ENCODE measurements around the gene PIGP.
"Not testable (repeated sequence)": the region's sequence is repeated elsewhere in the genome, so short reads cannot be mapped to it uniquely, and the experiment has no call there.

The PIGP gene

GRCh38 chr21:37106998-37107397, 34.1 kb upstream of the PIGP start:
- TF ChIP-seq MYC (IDR thresholded peaks at IDR 0.05; ENCODE audit: low read depth, low read length): no peak
- TF ChIP-seq, protein P1, sequence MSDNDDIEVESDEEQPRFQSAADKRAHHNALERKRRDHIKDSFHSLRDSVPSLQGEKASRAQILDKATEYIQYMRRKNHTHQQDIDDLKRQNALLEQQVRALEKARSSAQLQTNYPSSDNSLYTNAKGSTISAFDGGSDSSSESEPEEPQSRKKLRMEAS (IDR thresholded peaks at IDR 0.05; ENCODE audit: low read depth, low read length): no peak
- TF ChIP-seq POLR2A (IDR thresholded peaks at IDR 0.05; ENCODE audit: extremely low read depth, insufficient read length): no peak
- TF ChIP-seq, protein P2, sequence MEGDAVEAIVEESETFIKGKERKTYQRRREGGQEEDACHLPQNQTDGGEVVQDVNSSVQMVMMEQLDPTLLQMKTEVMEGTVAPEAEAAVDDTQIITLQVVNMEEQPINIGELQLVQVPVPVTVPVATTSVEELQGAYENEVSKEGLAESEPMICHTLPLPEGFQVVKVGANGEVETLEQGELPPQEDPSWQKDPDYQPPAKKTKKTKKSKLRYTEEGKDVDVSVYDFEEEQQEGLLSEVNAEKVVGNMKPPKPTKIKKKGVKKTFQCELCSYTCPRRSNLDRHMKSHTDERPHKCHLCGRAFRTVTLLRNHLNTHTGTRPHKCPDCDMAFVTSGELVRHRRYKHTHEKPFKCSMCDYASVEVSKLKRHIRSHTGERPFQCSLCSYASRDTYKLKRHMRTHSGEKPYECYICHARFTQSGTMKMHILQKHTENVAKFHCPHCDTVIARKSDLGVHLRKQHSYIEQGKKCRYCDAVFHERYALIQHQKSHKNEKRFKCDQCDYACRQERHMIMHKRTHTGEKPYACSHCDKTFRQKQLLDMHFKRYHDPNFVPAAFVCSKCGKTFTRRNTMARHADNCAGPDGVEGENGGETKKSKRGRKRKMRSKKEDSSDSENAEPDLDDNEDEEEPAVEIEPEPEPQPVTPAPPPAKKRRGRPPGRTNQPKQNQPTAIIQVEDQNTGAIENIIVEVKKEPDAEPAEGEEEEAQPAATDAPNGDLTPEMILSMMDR (IDR thresholded peaks at IDR 0.05; ENCODE audit: low read depth, low read length): no peak
- no peak for DNase-seq (ENCODE audit: low read depth)
- no peak overlapping the region for H3K4me3 ChIP-seq (ENCODE audit: low read depth, low read length)

DNA sequence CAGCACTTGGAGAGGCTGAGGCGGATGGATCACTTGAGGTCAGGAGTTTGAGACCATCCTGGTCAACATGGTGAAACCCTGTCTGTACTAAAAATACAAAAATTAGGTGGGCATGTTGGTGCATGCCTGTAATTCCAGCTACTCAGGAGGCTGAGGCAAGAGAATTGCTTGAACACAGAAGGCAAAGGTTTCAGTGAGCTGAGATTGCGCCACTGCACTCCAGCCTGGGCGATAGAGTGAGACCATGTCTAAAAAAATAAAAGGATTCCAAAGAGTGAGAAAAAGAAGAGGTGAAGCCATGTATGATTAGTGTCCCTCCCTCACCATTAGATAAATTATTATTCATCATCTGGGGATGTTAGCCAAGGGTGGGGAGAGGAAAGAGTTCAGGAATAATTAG, 29.9 kb upstream of the PIGP start:
- not testable (repeated sequence) for H3K4me3 ChIP-seq (ENCODE audit: low read depth, low read length); DNase-seq (ENCODE audit: low read depth)

DNA sequence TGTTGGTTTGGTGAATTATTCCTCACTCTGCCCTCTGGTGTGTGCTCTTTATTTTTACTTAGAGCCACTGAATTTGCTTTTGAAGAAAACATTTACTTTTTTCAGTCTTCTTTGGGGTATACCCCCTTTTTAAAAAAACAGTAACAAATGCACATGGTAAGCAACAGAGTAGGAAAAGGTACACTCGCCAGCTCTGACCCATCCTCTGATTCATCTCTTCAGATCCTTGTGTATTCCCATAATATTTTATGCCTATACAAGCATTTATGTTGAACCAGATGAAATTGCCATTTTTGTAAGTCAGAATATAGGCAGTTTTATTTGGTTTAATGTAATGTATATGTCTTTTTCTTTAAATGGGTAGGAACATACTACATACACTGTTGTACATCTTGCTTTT, 28.5 kb upstream of the PIGP start:
- TF ChIP-seq MYC (IDR thresholded peaks at IDR 0.05; ENCODE audit: low read depth, low read length): no peak
- TF ChIP-seq, protein P1 (IDR thresholded peaks at IDR 0.05; ENCODE audit: low read depth, low read length): no peak
- DNase-seq (ENCODE audit: low read depth): no peak
- H3K4me3 ChIP-seq (ENCODE audit: low read depth, low read length): no peak overlapping the region

- DNase-seq (ENCODE audit: low read depth): no peak
- H3K4me3 ChIP-seq (ENCODE audit: low read depth, low read length): no peak overlapping the region
- TF ChIP-seq, protein P2 (IDR thresholded peaks at IDR 0.05; ENCODE audit: low read depth, low read length): no peak
- TF ChIP-seq, protein P1 (IDR thresholded peaks at IDR 0.05; ENCODE audit: low read depth, low read length): no peak
- no peak for TF ChIP-seq POLR2A (IDR thresholded peaks at IDR 0.05; ENCODE audit: extremely low read depth, insufficient read length)
- no peak for TF ChIP-seq MYC (IDR thresholded peaks at IDR 0.05; ENCODE audit: low read depth, low read length)
Observed at GRCh38 chr21:37100316-37100715, 27.4 kb upstream of the PIGP start.

- TF ChIP-seq POLR2A (IDR thresholded peaks at IDR 0.05; ENCODE audit: extremely low read depth, insufficient read length) (no peak), MYC (IDR thresholded peaks at IDR 0.05; ENCODE audit: low read depth, low read length) (no peak)
- TF ChIP-seq, protein P1 (IDR thresholded peaks at IDR 0.05; ENCODE audit: low read depth, low read length): no peak
- TF ChIP-seq, protein P2 (IDR thresholded peaks at IDR 0.05; ENCODE audit: low read depth, low read length): no peak
- DNase-seq (ENCODE audit: low read depth): no peak
- no peak overlapping the region for H3K4me3 ChIP-seq (ENCODE audit: low read depth, low read length)
Observed at GRCh38 chr21:37098751-37099150, 25.9 kb upstream of the PIGP start.

DNA sequence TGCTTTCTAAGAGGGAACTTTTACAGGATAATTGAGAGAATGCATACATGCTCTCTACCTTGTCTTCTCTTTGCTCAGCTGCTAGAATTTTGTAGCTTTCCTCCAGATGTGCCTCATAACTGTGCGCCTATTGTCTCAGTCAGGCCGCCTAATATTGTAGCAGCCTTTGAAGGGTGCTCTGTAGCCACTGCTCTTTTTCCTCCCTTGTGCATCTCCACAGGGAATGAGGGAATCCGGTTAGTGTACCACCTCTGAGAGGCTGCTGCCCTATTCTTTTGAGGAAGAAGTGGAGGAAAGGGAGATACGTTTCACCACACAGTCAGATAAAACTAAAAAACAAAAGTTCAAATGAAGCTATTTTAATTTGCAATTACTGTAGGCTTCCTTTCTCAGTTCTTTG, 22.9 kb upstream of the PIGP start:
- no peak overlapping the region for H3K4me3 ChIP-seq (ENCODE audit: low read depth, low read length)
- no peak for TF ChIP-seq MYC (IDR thresholded peaks at IDR 0.05; ENCODE audit: low read depth, low read length)
- TF ChIP-seq, protein P2 (IDR thresholded peaks at IDR 0.05; ENCODE audit: low read depth, low read length): no peak
- TF ChIP-seq POLR2A (IDR thresholded peaks at IDR 0.05; ENCODE audit: extremely low read depth, insufficient read length): no peak
- TF ChIP-seq, protein P1 (IDR thresholded peaks at IDR 0.05; ENCODE audit: low read depth, low read length): no peak
- no peak for DNase-seq (ENCODE audit: low read depth)

GRCh38 chr21:37093977-37094376, 21.1 kb upstream of the PIGP start:
- no peak for DNase-seq (ENCODE audit: low read depth)
- TF ChIP-seq MYC (IDR thresholded peaks at IDR 0.05; ENCODE audit: low read depth, low read length): no peak
- TF ChIP-seq, protein P2 (IDR thresholded peaks at IDR 0.05; ENCODE audit: low read depth, low read length): no peak
- TF ChIP-seq, protein P1 (IDR thresholded peaks at IDR 0.05; ENCODE audit: low read depth, low read length): no peak
- TF ChIP-seq POLR2A (IDR thresholded peaks at IDR 0.05; ENCODE audit: extremely low read depth, insufficient read length): no peak
- H3K4me3 ChIP-seq (ENCODE audit: low read depth, low read length): no peak overlapping the region

Data from NB4 (cell line).